ENCODE results near the gene ADAMTS8.

The ADAMTS8 gene

DNA sequence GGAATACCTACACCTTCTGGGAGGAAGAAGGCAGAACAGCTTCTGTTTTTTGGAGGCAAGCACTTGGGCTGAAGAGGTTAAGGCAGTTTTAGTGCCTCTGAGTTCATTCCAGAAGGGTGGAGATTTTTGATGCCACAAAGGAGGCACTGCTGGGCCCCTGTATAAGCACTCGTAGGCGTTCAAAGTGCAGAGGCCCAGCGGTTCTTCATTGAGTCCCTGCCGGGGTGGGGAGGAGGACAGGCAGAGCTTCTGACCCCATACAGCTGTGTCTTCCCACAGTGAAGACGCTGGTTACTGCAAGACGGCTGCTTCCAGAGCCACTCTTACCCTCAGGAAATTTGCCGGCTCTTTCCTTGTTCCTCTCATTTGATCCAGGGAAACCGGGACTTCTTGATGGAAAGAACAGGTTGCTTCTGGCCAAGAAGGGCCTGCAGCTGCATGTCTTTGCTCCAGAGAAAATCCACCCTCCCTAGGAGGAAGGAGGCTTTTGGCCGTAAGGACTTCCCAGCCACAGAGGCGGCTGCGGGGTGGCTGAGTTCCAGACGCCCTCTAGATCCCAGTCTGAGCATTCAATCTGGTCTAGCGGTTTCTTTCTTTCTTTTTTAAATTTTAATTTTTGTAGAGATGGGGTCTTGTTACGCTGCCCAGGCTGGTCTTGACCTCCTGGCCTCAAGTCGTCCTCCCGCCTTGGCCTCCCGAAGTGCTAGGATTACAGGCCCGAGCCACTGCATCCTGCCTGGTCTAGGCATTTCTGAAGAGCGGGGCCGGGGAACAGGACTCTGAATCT, 29.4 kb upstream of the ADAMTS8 start:
- no peaks in the 10 kb centered on the region for H3K36me3 ChIP-seq (ENCODE audit: control insufficient read depth, low read depth, low read length)
- H3K4me3 ChIP-seq (ENCODE audit: low read length) = no peak overlapping the region
- no peaks in the 10 kb centered on the region for H3K9me3 ChIP-seq (ENCODE audit: control insufficient read depth, low read depth, low read length)
- H3K27ac ChIP-seq (ENCODE audit: low read length) = no peak overlapping the region
- no peak overlapping the region for H3K9ac ChIP-seq (ENCODE audit: low read length)
- peaks cover 27% of the 10 kb centered on the region for H3K27me3 ChIP-seq (ENCODE audit: control insufficient read depth, insufficient read depth, low read length)
- H3K4me1 ChIP-seq (ENCODE audit: control insufficient read depth, low read depth, low read length) = no peaks in the 10 kb centered on the region

DNA sequence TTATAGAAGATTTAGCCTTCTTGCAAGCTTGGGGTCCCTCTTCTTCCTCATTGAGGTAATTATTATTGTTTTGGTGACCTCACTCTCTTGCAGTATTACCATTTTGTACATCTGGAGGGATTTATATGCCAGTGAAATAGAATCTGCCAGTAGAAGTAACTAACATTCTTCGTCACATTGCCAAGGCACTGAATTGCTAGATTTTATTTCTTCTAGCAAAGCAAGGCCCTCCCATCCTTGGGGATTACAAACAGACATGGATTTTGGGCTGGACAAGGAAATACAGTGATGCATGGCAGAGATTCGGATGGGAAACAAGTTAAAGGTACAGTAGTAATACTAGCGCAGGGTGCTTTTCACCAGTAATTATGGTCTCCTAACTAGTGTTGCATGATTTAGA, 27.9 kb upstream of the ADAMTS8 start:
- H3K36me3 ChIP-seq (ENCODE audit: control insufficient read depth, low read depth, low read length) = no peaks in the 10 kb centered on the region
- no peak overlapping the region for H3K27ac ChIP-seq (ENCODE audit: low read length)
- H3K4me3 ChIP-seq (ENCODE audit: low read length) = no peak overlapping the region
- H3K27me3 ChIP-seq (ENCODE audit: control insufficient read depth, insufficient read depth, low read length) = peaks cover 43% of the 10 kb centered on the region
- H3K4me1 ChIP-seq (ENCODE audit: control insufficient read depth, low read depth, low read length) = no peaks in the 10 kb centered on the region
- no peak overlapping the region for H3K9ac ChIP-seq (ENCODE audit: low read length)
- H3K9me3 ChIP-seq (ENCODE audit: control insufficient read depth, low read depth, low read length) = no peaks in the 10 kb centered on the region

- Histone ChIP-seq H3K9ac (ENCODE audit: low read length) (no peak overlapping the region), H3K27ac (ENCODE audit: low read length) (no peak overlapping the region), H3K27me3 (ENCODE audit: control insufficient read depth, insufficient read depth, low read length) (peaks cover 49% of the 10 kb centered on the region), H3K4me1 (ENCODE audit: control insufficient read depth, low read depth, low read length) (no peaks in the 10 kb centered on the region), H3K9me3 (ENCODE audit: control insufficient read depth, low read depth, low read length) (no peaks in the 10 kb centered on the region), H3K36me3 (ENCODE audit: control insufficient read depth, low read depth, low read length) (no peaks in the 10 kb centered on the region), H3K4me3 (ENCODE audit: low read length) (no peak overlapping the region)
Observed at GRCh38 chr11:130455483-130456127, 27.2 kb upstream of the ADAMTS8 start.

DNA sequence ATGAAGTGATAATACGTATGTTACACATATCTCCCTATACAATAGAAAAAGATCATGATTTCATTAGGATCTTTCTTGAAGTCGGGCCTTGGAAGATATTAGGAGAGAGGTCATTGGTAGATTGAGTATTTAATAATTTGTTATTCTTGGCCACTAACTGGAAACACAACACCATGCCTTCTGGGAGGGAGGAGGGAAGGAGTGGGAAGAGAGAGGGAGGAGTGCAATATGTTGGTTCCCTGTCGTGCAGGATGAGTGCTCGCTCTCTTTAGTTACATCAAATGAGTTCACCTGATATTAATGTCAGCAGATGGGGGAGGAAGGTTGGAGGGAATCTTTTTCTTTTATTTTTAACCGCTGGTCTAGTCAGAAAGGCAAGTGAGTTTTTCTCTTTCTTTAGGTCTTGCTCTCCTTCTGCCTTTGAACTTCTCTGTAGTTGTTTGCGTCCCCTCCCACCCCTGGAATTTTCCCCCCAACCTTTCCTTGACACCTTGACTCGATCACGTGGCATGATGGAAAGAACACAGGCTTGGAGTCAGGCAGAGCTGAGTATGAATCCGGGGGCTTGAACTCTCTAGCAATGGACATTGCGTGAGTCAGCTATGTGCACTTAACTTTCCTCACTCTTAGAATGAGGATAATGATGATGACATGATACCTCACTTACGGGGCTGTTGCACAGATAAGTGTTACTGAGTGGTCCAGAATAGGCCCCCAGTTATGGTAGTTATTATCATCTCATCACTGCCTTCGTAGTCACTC, 26.3 kb upstream of the ADAMTS8 start:
- H3K4me3 ChIP-seq (ENCODE audit: low read length) = no peak overlapping the region
- H3K36me3 ChIP-seq (ENCODE audit: control insufficient read depth, low read depth, low read length) = no peaks in the 10 kb centered on the region
- H3K4me1 ChIP-seq (ENCODE audit: control insufficient read depth, low read depth, low read length) = no peaks in the 10 kb centered on the region
- peaks cover 59% of the 10 kb centered on the region for H3K27me3 ChIP-seq (ENCODE audit: control insufficient read depth, insufficient read depth, low read length)
- no peak overlapping the region for H3K27ac ChIP-seq (ENCODE audit: low read length)
- H3K9ac ChIP-seq (ENCODE audit: low read length) = no peak overlapping the region
- no peaks in the 10 kb centered on the region for H3K9me3 ChIP-seq (ENCODE audit: control insufficient read depth, low read depth, low read length)

DNA sequence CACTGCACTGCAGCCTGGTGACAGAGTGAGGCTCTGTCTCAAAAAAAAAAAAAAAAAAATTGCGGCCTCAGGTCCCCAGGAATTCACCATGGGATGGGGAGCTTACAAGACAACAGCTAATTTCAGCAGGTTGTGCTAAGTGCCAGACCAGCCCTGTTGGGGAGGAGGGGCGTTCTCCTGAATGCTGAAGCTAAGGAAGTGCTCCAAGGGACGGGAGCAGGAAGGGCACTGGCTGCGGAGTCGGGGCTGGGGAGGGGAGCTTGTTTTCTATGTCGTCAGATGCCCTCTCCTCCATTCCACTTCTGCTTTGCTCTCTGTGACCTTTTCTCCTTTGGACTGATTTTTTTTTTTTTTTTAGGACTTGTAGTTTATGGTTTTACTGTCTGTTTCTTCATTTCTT, 24.5 kb upstream of the ADAMTS8 start:
- Histone ChIP-seq H3K4me3 (ENCODE audit: low read length) (no peak overlapping the region), H3K27ac (ENCODE audit: low read length) (no peak overlapping the region), H3K4me1 (ENCODE audit: control insufficient read depth, low read depth, low read length) (no peaks in the 10 kb centered on the region), H3K9ac (ENCODE audit: low read length) (no peak overlapping the region), H3K27me3 (ENCODE audit: control insufficient read depth, insufficient read depth, low read length) (peaks cover 68% of the 10 kb centered on the region), H3K9me3 (ENCODE audit: control insufficient read depth, low read depth, low read length) (no peaks in the 10 kb centered on the region), H3K36me3 (ENCODE audit: control insufficient read depth, low read depth, low read length) (no peaks in the 10 kb centered on the region)

DNA sequence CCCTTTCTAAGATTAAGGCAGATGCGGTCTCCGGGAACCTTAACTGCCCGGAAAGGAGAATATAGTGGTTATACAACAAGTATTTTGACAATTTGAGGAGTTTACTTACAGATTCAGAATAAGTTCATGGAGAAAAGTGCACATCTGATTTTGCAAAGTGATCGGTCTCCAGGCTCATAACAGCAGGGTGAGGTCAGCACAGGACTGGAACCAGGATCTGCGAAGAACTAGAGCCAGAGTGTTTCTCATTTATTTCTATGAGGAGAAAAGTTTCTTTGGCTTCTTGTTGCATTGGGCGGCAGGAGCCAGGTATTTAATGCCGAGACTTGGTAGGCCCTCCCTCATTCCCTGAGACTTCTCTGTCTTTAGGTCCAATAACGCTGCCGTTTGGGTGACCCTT, 23.8 kb upstream of the ADAMTS8 start:
- Histone ChIP-seq H3K27me3 (ENCODE audit: control insufficient read depth, insufficient read depth, low read length) (peaks cover 70% of the 10 kb centered on the region), H3K36me3 (ENCODE audit: control insufficient read depth, low read depth, low read length) (no peaks in the 10 kb centered on the region), H3K4me1 (ENCODE audit: control insufficient read depth, low read depth, low read length) (no peaks in the 10 kb centered on the region), H3K9ac (ENCODE audit: low read length) (no peak overlapping the region), H3K4me3 (ENCODE audit: low read length) (no peak overlapping the region), H3K9me3 (ENCODE audit: control insufficient read depth, low read depth, low read length) (no peaks in the 10 kb centered on the region), H3K27ac (ENCODE audit: low read length) (no peak overlapping the region)

DNA sequence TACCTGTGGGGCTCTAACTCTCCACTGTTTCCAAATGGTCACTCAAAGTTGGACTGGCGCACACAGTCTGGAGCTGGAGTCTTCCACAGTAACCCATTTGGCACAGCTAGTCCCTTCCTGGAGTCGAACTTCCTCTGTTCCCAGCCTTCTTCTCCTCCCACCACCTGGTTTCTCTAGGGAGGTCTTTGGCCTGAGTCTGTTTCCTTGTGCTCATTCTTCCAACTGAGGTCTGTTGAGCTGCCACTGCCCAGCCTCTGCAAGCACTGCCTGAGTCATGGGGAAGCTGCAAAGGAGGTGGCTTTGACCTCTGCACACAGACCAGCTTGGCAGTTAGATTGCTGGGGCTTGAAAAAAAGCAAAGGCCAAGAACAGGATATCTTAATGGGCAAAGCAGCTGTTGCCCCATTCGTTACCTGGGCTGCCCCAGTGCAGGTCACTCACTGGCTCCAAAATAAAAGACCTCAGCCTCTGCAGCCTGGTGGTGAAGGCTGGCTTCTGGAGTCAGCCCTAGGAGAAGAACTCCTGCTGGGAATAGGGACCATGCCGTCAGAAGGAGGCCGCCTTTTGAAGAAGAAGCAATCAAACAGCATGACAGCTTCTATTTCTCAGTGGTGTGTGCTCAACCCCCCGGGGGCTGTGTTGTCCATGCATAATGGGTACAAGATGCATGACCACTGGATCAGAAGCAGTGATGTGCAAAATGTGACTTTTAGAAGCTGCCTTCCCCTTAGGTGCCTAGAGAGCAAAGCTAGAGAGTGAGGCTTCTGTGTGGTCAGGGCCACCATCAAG, 23.0 kb upstream of the ADAMTS8 start:
- Histone ChIP-seq H3K9ac (ENCODE audit: low read length) (no peak overlapping the region), H3K27ac (ENCODE audit: low read length) (no peak overlapping the region), H3K9me3 (ENCODE audit: control insufficient read depth, low read depth, low read length) (no peaks in the 10 kb centered on the region), H3K4me1 (ENCODE audit: control insufficient read depth, low read depth, low read length) (no peaks in the 10 kb centered on the region), H3K27me3 (ENCODE audit: control insufficient read depth, insufficient read depth, low read length) (peaks cover 77% of the 10 kb centered on the region), H3K4me3 (ENCODE audit: low read length) (no peak overlapping the region), H3K36me3 (ENCODE audit: control insufficient read depth, low read depth, low read length) (no peaks in the 10 kb centered on the region)

DNA sequence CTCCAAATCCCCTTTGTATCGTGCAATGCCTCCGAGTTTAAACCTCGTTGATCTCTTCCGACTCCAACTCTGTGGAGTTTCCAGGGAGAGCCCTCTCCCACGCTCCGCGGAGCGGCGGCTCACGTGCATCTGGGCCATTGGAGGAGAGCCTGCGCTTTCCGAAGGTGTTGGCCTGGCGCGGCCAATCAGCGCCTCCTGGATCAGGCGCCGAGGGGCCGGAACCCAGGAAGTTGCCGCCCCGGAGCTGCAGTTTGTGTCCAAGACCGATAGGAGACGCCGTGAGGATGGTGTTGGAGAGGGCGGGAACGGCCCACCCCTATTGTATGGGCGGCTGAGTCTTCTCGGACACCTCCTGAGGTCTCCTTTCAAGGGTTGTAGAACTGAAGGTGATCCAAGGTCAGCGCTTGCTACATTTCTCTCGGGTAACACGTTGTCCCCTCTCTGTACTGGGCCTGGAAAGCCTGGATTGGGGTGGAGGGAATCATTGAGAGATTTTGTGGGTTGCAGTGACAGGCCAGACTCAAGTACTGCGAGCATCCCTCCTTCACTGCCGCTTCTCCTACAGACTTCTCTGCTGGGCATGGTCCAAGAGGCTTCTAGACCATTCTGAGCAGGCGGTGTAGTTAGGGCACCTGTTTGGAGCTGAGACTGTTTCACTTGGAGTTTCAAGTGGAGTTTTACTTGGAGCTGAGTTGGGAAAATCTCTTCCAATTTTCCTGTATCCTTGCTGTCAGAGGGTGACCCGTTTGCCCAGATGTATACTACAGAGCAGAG, 21.8 kb upstream of the ADAMTS8 start:
- Histone ChIP-seq H3K36me3 (ENCODE audit: control insufficient read depth, low read depth, low read length) (no peaks in the 10 kb centered on the region), H3K9ac (ENCODE audit: low read length) (no peak overlapping the region), H3K4me1 (ENCODE audit: control insufficient read depth, low read depth, low read length) (no peaks in the 10 kb centered on the region), H3K4me3 (ENCODE audit: low read length) (peak overlapping the region; percentile 67), H3K27ac (ENCODE audit: low read length) (no peak overlapping the region), H3K27me3 (ENCODE audit: control insufficient read depth, insufficient read depth, low read length) (peaks cover 81% of the 10 kb centered on the region), H3K9me3 (ENCODE audit: control insufficient read depth, low read depth, low read length) (no peaks in the 10 kb centered on the region)

DNA sequence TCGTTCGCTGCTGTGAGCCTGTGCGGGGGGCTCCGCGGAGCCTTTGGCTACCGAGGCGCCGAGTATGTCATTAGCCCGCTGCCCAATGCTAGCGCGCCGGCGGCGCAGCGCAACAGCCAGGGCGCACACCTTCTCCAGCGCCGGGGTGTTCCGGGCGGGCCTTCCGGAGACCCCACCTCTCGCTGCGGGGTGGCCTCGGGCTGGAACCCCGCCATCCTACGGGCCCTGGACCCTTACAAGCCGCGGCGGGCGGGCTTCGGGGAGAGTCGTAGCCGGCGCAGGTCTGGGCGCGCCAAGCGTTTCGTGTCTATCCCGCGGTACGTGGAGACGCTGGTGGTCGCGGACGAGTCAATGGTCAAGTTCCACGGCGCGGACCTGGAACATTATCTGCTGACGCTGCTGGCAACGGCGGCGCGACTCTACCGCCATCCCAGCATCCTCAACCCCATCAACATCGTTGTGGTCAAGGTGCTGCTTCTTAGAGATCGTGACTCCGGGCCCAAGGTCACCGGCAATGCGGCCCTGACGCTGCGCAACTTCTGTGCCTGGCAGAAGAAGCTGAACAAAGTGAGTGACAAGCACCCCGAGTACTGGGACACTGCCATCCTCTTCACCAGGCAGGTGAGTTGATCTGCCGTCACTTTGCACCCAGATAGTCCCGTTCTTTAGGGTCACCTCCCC, 21.0 kb upstream of the ADAMTS8 start:
- H3K27ac ChIP-seq (ENCODE audit: low read length) = no peak overlapping the region
- peak overlapping the region; percentile 67 for H3K4me3 ChIP-seq (ENCODE audit: low read length)

GRCh38 chr11:130448416-130449309, 20.3 kb upstream of the ADAMTS8 start, which contains the start of gene ADAMTS15:
Gene ADAMTS15, plus strand, starts transcription at chr11:130448645. Its CDS starts 329 bp downstream, at chr11:130448974.
- no peaks in the 10 kb centered on the region for H3K9me3 ChIP-seq (ENCODE audit: control insufficient read depth, low read depth, low read length)
- H3K4me3 ChIP-seq (ENCODE audit: low read length) = peak within 1 kb of the TSS; percentile 67
- H3K27ac ChIP-seq (ENCODE audit: low read length) = no peak within 1 kb of the TSS
- H3K4me1 ChIP-seq (ENCODE audit: control insufficient read depth, low read depth, low read length) = no peaks in the 10 kb centered on the region
- H3K9ac ChIP-seq (ENCODE audit: low read length) = no peak within 1 kb of the TSS
- no peaks in the 10 kb centered on the region for H3K36me3 ChIP-seq (ENCODE audit: control insufficient read depth, low read depth, low read length)
- H3K27me3 ChIP-seq (ENCODE audit: control insufficient read depth, insufficient read depth, low read length) = peaks cover 65% of the 10 kb centered on the region

More for the DNA sequence above, 21.0 kb upstream of the ADAMTS8 start:
- no peaks in the 10 kb centered on the region for H3K4me1 ChIP-seq (ENCODE audit: control insufficient read depth, low read depth, low read length)
- no peaks in the 10 kb centered on the region for H3K36me3 ChIP-seq (ENCODE audit: control insufficient read depth, low read depth, low read length)
- no peaks in the 10 kb centered on the region for H3K9me3 ChIP-seq (ENCODE audit: control insufficient read depth, low read depth, low read length)
- peaks cover 73% of the 10 kb centered on the region for H3K27me3 ChIP-seq (ENCODE audit: control insufficient read depth, insufficient read depth, low read length)
- no peak overlapping the region for H3K9ac ChIP-seq (ENCODE audit: low read length)

Data from iPS-18a (cell line).